Erythroblast (primary cell): Measurements from ENCODE around the gene EFCAB14.

Source experiments
- GATA1 ChIP-seq: IDR thresholded peaks from 2 replicates; pipeline ENCODE4 v1.6.1; 2011; ENCODE audit warnings: low read depth, mild to moderate bottlenecking, control low read depth, low read length, moderate library complexity
- POLR2A ChIP-seq: IDR thresholded peaks from 2 replicates; pipeline ENCODE4 v1.6.1; 2011; ENCODE audit warnings: mild to moderate bottlenecking, low read length

DNA sequence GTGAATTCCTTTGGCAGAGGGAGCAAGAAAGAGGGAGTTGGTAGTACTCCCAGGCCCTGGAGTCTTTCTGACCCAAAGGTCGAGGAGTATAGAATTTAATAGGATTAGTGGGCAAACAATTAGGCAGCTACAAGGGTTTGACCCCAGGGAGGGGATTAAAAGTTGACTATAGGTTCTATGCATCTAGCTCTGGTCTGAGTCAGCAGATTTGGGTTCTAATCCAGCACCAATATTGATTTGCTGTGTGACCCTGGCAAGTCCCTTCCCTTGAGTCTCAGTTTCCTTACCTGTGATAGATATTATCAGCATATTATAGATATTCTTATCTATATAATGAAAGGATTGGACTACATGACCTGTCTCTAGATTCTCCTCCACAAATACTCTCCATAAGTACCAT, 35.1 kb upstream of the EFCAB14 start:
- TF ChIP-seq POLR2A, result no peak
- no peak for TF ChIP-seq GATA1
